ENCODE results near the gene TPPP.

TPPP gene

DNA sequence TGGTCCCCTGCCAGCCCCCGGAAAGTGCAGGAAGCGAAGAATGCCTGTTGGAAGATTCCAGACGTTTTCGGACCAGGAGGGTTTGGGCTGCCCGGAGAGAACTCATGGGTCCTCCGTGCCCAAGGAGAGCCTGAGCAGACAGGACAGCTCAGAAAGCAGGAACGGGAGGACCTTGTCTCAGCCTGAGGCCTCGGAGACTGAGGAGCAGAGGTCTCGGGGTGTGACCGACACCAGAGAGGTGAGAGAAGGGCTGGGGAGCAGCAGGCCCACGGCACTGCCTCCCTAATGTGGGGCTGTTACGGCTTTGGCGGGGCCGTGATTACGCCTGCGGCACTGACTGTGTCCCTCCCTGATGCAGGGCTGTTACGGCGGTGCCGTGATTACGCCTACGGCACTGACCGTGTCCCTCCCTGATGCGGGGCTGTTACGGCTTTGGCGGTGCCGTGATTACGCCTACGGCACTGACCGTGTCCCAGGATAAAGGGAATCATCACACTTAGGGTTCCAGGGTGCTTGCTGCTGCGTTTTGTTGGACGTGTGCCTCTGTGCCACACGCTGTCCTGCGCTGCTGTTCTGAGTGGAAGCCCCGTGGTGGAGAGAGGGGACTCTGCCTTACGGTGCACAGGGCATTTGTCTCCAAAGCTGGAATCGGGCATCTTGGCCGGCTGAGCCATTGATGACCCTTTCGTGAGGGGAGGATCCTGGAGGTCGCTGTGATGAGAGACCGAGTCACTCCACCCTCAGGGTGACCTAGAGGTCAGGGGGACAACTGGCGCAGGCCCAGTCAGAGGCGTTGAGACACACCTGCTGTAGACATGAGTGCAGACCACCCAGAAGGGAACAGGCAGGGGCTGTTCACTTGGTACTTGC, 55.3 kb downstream of the TPPP start:
- H3K36me3 ChIP-seq (replicated peaks; ENCODE audit: low read depth, low read length) = peaks cover 12% of the 10 kb centered on the region
- H4K20me1 ChIP-seq (ENCODE audit: insufficient read depth, low read length) = peaks cover 3% of the 10 kb centered on the region; the same call in 1 of the 2 replicates
- H2AFZ ChIP-seq (ENCODE audit: low read depth, low read length) = no peak overlapping the region
- no peak for TF ChIP-seq EZH2phosphoT487 (IDR thresholded peaks at IDR 0.05; ENCODE audit: low read depth)
- TF ChIP-seq, protein P1, sequence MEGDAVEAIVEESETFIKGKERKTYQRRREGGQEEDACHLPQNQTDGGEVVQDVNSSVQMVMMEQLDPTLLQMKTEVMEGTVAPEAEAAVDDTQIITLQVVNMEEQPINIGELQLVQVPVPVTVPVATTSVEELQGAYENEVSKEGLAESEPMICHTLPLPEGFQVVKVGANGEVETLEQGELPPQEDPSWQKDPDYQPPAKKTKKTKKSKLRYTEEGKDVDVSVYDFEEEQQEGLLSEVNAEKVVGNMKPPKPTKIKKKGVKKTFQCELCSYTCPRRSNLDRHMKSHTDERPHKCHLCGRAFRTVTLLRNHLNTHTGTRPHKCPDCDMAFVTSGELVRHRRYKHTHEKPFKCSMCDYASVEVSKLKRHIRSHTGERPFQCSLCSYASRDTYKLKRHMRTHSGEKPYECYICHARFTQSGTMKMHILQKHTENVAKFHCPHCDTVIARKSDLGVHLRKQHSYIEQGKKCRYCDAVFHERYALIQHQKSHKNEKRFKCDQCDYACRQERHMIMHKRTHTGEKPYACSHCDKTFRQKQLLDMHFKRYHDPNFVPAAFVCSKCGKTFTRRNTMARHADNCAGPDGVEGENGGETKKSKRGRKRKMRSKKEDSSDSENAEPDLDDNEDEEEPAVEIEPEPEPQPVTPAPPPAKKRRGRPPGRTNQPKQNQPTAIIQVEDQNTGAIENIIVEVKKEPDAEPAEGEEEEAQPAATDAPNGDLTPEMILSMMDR (IDR thresholded peaks at IDR 0.05; ENCODE audit: low read depth, low read length) = no peak
- no peaks in the 10 kb centered on the region for H3K9me3 ChIP-seq (ENCODE audit: insufficient read depth, low read length)
- no peak overlapping the region for H3K9ac ChIP-seq (ENCODE audit: low read length)
- H3K27ac ChIP-seq (ENCODE audit: low read length) = no peak overlapping the region
- H3K79me2 ChIP-seq (ENCODE audit: low read length) = no peaks in the 10 kb centered on the region
- H3K27me3 ChIP-seq (ENCODE audit: low read depth, low read length) = no peaks in the 10 kb centered on the region
- no peak overlapping the region for H3K4me2 ChIP-seq (ENCODE audit: low read length)
- no peak overlapping the region for H3K4me3 ChIP-seq (ENCODE audit: low read length)
- H3K4me1 ChIP-seq (ENCODE audit: low read length) = no peaks in the 10 kb centered on the region

DNA sequence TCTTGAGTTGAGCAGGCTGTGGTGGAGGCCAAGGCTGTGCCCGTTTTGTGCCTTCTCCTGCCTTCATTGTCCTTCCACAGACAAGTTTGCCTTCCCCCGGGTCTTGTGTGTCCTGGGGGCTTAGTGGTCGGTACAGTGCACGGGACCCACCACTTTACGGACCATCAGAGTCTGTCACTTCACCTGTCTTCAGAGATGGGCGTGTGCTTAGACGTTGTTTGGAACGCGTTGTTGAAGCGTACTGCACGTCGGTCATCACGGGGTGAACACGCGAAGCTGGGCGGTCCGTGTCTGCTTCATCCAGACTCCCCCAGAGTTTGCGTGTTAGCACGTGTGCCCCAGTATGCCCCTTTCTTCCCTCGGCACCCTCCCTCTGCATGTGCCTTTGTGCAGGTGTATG, 56.2 kb downstream of the TPPP start:
- peaks cover 12% of the 10 kb centered on the region for H3K36me3 ChIP-seq (replicated peaks; ENCODE audit: low read depth, low read length)

DNA sequence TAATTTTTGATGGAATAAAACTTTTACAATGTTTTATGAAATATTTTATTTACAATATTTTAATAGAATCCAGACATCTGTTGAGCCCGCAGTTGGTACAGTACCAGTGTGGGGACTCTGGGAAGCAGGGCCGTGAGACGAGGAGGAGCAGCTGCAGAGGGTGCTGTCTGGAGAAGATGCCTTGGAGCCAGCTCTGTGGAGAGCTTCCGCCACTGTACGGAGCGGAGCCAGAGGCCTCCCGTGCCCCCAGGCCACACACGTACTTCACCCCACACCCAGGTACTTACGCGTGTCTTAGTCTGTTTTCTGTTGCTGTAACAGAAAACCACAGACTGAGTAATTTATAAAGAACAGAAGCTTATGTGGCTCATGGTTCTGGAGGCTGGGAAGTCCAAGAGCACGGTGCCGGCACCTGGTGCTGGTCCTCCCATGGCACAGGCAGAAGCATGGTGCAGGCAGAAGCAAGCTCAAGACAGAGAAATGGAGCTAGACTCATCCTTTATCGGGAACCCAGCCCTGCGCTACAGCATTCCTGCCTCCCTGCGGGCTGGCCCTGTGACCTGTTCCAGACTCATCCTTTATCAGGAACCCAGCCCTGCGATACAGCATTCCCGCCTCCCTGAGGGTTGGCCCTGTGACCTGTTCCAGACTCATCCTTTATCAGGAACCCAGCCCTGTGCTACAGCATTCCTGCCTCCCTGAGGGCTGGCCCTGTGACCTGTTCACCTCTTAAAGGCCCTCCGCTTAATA, 57.7 kb downstream of the TPPP start:
- no peak overlapping the region for H3K4me2 ChIP-seq (ENCODE audit: low read length)
- no peak overlapping the region for H3K9ac ChIP-seq (ENCODE audit: low read length)
- no peak for TF ChIP-seq EZH2phosphoT487 (IDR thresholded peaks at IDR 0.05; ENCODE audit: low read depth)
- TF ChIP-seq, protein P1 (IDR thresholded peaks at IDR 0.05; ENCODE audit: low read depth, low read length) = no peak
- no peaks in the 10 kb centered on the region for H3K4me1 ChIP-seq (ENCODE audit: low read length)
- no peak overlapping the region for H2AFZ ChIP-seq (ENCODE audit: low read depth, low read length)
- H4K20me1 ChIP-seq (ENCODE audit: insufficient read depth, low read length) = no peaks in the 10 kb centered on the region
- H3K4me3 ChIP-seq (ENCODE audit: low read length) = no peak overlapping the region
- H3K27me3 ChIP-seq (ENCODE audit: low read depth, low read length) = no peaks in the 10 kb centered on the region
- no peak overlapping the region for H3K27ac ChIP-seq (ENCODE audit: low read length)
- H3K36me3 ChIP-seq (replicated peaks; ENCODE audit: low read depth, low read length) = peaks cover 7% of the 10 kb centered on the region
- H3K9me3 ChIP-seq (ENCODE audit: insufficient read depth, low read length) = no peaks in the 10 kb centered on the region
- H3K79me2 ChIP-seq (ENCODE audit: low read length) = no peaks in the 10 kb centered on the region

More for the DNA sequence above, 56.2 kb downstream of the TPPP start:
- Histone ChIP-seq H3K27ac (ENCODE audit: low read length) (no peak overlapping the region), H3K4me2 (ENCODE audit: low read length) (no peak overlapping the region), H3K4me3 (ENCODE audit: low read length) (no peak overlapping the region), H2AFZ (ENCODE audit: low read depth, low read length) (no peak overlapping the region), H4K20me1 (ENCODE audit: insufficient read depth, low read length) (no peaks in the 10 kb centered on the region), H3K9ac (ENCODE audit: low read length) (no peak overlapping the region), H3K79me2 (ENCODE audit: low read length) (no peaks in the 10 kb centered on the region), H3K27me3 (ENCODE audit: low read depth, low read length) (no peaks in the 10 kb centered on the region), H3K9me3 (ENCODE audit: insufficient read depth, low read length) (no peaks in the 10 kb centered on the region), H3K4me1 (ENCODE audit: low read length) (no peaks in the 10 kb centered on the region)
- TF ChIP-seq, protein P1 (IDR thresholded peaks at IDR 0.05; ENCODE audit: low read depth, low read length) = no peak
- no peak for TF ChIP-seq EZH2phosphoT487 (IDR thresholded peaks at IDR 0.05; ENCODE audit: low read depth)

DNA sequence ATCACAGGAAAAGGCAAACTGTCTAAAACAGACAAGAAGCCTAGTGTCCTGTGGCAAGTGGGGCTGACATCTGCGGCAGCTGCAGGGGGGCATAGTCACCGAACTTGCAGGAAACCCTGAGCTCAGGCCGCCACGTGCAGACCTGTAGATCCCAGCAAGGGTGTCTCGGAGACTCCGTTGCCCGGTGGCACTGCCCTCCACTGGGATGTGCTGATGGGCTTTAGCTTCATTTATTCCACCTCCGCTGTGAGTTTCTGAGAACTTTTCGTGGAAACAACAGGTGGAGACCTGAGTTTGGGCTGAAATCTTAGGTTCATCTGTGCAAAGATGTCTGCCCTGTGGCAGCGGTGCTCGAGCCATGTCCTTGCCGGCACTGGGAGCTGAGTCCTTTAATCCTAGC, 59.0 kb downstream of the TPPP start:
- H3K79me2 ChIP-seq (ENCODE audit: low read length) = no peaks in the 10 kb centered on the region
- no peak for TF ChIP-seq EZH2phosphoT487 (IDR thresholded peaks at IDR 0.05; ENCODE audit: low read depth)
- TF ChIP-seq, protein P1 (IDR thresholded peaks at IDR 0.05; ENCODE audit: low read depth, low read length) = no peak
- H3K27ac ChIP-seq (ENCODE audit: low read length) = no peak overlapping the region
- H3K4me1 ChIP-seq (ENCODE audit: low read length) = no peaks in the 10 kb centered on the region
- H3K4me3 ChIP-seq (ENCODE audit: low read length) = no peak overlapping the region
- no peaks in the 10 kb centered on the region for H3K27me3 ChIP-seq (ENCODE audit: low read depth, low read length)
- no peak overlapping the region for H2AFZ ChIP-seq (ENCODE audit: low read depth, low read length)
- no peaks in the 10 kb centered on the region for H3K9me3 ChIP-seq (ENCODE audit: insufficient read depth, low read length)
- no peak overlapping the region for H3K4me2 ChIP-seq (ENCODE audit: low read length)
- H3K36me3 ChIP-seq (replicated peaks; ENCODE audit: low read depth, low read length) = peaks cover 7% of the 10 kb centered on the region
- no peak overlapping the region for H3K9ac ChIP-seq (ENCODE audit: low read length)
- no peaks in the 10 kb centered on the region for H4K20me1 ChIP-seq (ENCODE audit: insufficient read depth, low read length)

All from OCI-LY3 (cell line).